Measurements from ENCODE around the gene LRRC27.
"Not testable (repeated sequence)": the region's sequence is repeated elsewhere in the genome, so short reads cannot be mapped to it uniquely, and the experiment has no call there.

Gene LRRC27

GRCh38 chr10:132316133-132316532, 15.9 kb upstream of the LRRC27 start:
- no peak for DNase-seq

GRCh38 chr10:132317477-132317876, 14.5 kb upstream of the LRRC27 start:
- not testable (repeated sequence) for DNase-seq

- DNase-seq = no peak
Observed at GRCh38 chr10:132319853-132320653, 11.9 kb upstream of the LRRC27 start.

GRCh38 chr10:132320654-132321469, 11.1 kb upstream of the LRRC27 start:
- no peak for DNase-seq

GRCh38 chr10:132321726-132322125, 10.3 kb upstream of the LRRC27 start:
- no peak for DNase-seq

GRCh38 chr10:132322586-132323048, 9.4 kb upstream of the LRRC27 start:
- no peak for DNase-seq

- no peak for DNase-seq
Observed at GRCh38 chr10:132324186-132324585, 7.8 kb upstream of the LRRC27 start.

GRCh38 chr10:132326344-132326889, 5.6 kb upstream of the LRRC27 start:
- DNase-seq = no peak

GRCh38 chr10:132326925-132327324, 5.1 kb upstream of the LRRC27 start:
- no peak for DNase-seq

GRCh38 chr10:132328106-132328505, 3.9 kb upstream of the LRRC27 start:
- no peak for DNase-seq

GRCh38 chr10:132328738-132329137, 3.3 kb upstream of the LRRC27 start:
- DNase-seq = no peak

GRCh38 chr10:132329565-132330485, 2.2 kb upstream of the LRRC27 start:
- DNase-seq = no peak

- DNase-seq = no peak
Observed at GRCh38 chr10:132330486-132330833, 1.5 kb upstream of the LRRC27 start.

GRCh38 chr10:132332433-132332754, 401 bp downstream of the LRRC27 start:
- DNase-seq = no peak

GRCh38 chr10:132333386-132333785, 1.4 kb downstream of the LRRC27 start:
- DNase-seq = no peak

GRCh38 chr10:132334631-132335188, 2.7 kb downstream of the LRRC27 start:
- DNase-seq = no peak

- DNase-seq = no peak
Observed at GRCh38 chr10:132335189-132336063, 3.4 kb downstream of the LRRC27 start.

- no peak for DNase-seq
Observed at GRCh38 chr10:132336064-132336746, 4.2 kb downstream of the LRRC27 start.

- DNase-seq = no peak
Observed at GRCh38 chr10:132336919-132337407, 5.0 kb downstream of the LRRC27 start.

- not testable (repeated sequence) for DNase-seq
Observed at GRCh38 chr10:132337854-132338253, 5.9 kb downstream of the LRRC27 start.

GRCh38 chr10:132338876-132339275, 6.9 kb downstream of the LRRC27 start:
- no peak for DNase-seq
